Lower leg skin (tissue), 3 donors: ENCODE data around the gene CAMKK1.

Experiments
- CTCF ChIP-seq, 3 donors: fragments of 450-650 bp; IDR thresholded peaks; one replicate each; pipeline ENCODE4 v1.5.1; 2016; ENCODE audit warnings: antibody characterized with exemption in 3 of 3, mild to moderate bottlenecking in 3 of 3, moderate library complexity in 2 of 3
- POLR2A ChIP-seq, 2 donors: fragments of 450-650 bp; IDR thresholded peaks; one replicate each; pipeline ENCODE4 v1.6.1; 2016 to 2017; ENCODE audit warnings: antibody characterized with exemption in 2 of 2, mild to moderate bottlenecking in 1 of 2, moderate library complexity in 1 of 2

- TF ChIP-seq CTCF (IDR thresholded peaks at IDR 0.05) (no peak), POLR2A (IDR thresholded peaks at IDR 0.05) (no peak)
Observed at GRCh38 chr17:3915995-3916696, 23.3 kb upstream of the CAMKK1 start, which contains the start of gene P2RX1.
